HEK293T (cell line): ENCODE measurements around the gene TSTD2.

Experiments used
- CTCF ChIA-PET: fragments of 350-600 bp; formaldehyde crosslinking; extraction: SDS; loops from one replicate; lab custom pipeline; 2021; ENCODE audit warnings: antibody characterized with exemption, inconsistent platforms; lab: Yijun Ruan, JAX
- POLR2A ChIA-PET: fragments of 350-600 bp; formaldehyde crosslinking; extraction: SDS; loops from one replicate; lab custom pipeline; 2020; ENCODE audit warnings: antibody characterized with exemption, inconsistent platforms; lab: Yijun Ruan, JAX
- DNase-seq: peaks from one replicate; pipeline ENCODE4 v3.0.0; 2012; ENCODE audit warnings: mixed read lengths; ENCODE audit errors: extremely low spot score
- ARNT ChIP-seq: fragments of 450-650 bp; IDR thresholded peaks from 2 replicates; pipeline ENCODE4 v1.6.1; 2017; ENCODE audit warnings: mild to moderate bottlenecking
- BHLHE40 ChIP-seq: fragments of 450-650 bp; IDR thresholded peaks from 2 replicates; pipeline ENCODE4 v1.6.1; 2016; ENCODE audit warnings: mild to moderate bottlenecking, moderate library complexity, borderline replicate concordance
- CTBP1 ChIP-seq: fragments of 450-650 bp; IDR thresholded peaks from 2 replicates; pipeline ENCODE4 v1.6.1; 2016; ENCODE audit warnings: borderline replicate concordance
- ELF4 ChIP-seq: fragments of 450-650 bp; IDR thresholded peaks from 2 replicates; pipeline ENCODE4 v1.6.1; 2017; ENCODE audit warnings: antibody characterized with exemption
- FOXA1 ChIP-seq: fragments of 450-650 bp; IDR thresholded peaks from 2 replicates; pipeline ENCODE4 v1.6.1; 2016; ENCODE audit warnings: mild to moderate bottlenecking
- FOXK2 ChIP-seq: fragments of 450-650 bp; IDR thresholded peaks from 2 replicates; pipeline ENCODE4 v1.6.1; 2016; ENCODE audit warnings: mild to moderate bottlenecking
- FOXM1 ChIP-seq: fragments of 450-650 bp; IDR thresholded peaks from 2 replicates; pipeline ENCODE4 v1.6.1; 2017; ENCODE audit warnings: mild to moderate bottlenecking, borderline replicate concordance
- HDGF ChIP-seq: fragments of 450-650 bp; IDR thresholded peaks from 2 replicates; pipeline ENCODE4 v1.6.1; 2017; ENCODE audit warnings: antibody characterized with exemption, borderline replicate concordance
- L3MBTL2 ChIP-seq: fragments of 450-650 bp; conservative IDR thresholded peaks from 2 replicates; pipeline ENCODE4 v1.6.1; 2016; ENCODE audit warnings: mild to moderate bottlenecking
- LEF1 ChIP-seq: fragments of 450-650 bp; IDR thresholded peaks from 2 replicates; pipeline ENCODE4 v1.6.1; 2017; ENCODE audit warnings: mild to moderate bottlenecking, borderline replicate concordance
- NFRKB ChIP-seq: fragments of 450-650 bp; IDR thresholded peaks from 2 replicates; pipeline ENCODE4 v1.6.1; 2016; ENCODE audit warnings: mild to moderate bottlenecking, moderate library complexity
- PKNOX1 ChIP-seq: fragments of 450-650 bp; IDR thresholded peaks from 2 replicates; pipeline ENCODE4 v1.6.1; 2016
- SP1 ChIP-seq: fragments of 450-650 bp; IDR thresholded peaks from 2 replicates; pipeline ENCODE4 v1.6.1; 2017
- SUZ12 ChIP-seq: fragments of 450-650 bp; IDR thresholded peaks from 2 replicates; pipeline ENCODE4 v1.6.1; 2016; ENCODE audit warnings: mild to moderate bottlenecking
- TARDBP ChIP-seq: fragments of 450-650 bp; IDR thresholded peaks from 2 replicates; pipeline ENCODE4 v1.6.1; 2016
- ZNF384 ChIP-seq: fragments of 450-650 bp; IDR thresholded peaks from 2 replicates; pipeline ENCODE4 v1.6.1; 2016

The TSTD2 gene

GRCh38 chr9:97632248-97632984, 752 bp downstream of the TSTD2 start:
- ChIA-PET POLR2A (interaction anchor here (0.6 to 2.4 kb wide), 17 partner anchors 13 to 239 kb away, joined by 3 to 18 read pairs (median 3); partner anchors contain the start of gene TMOD1), CTCF (interaction anchor here (0.5 to 1.3 kb wide), 7 partner anchors 17 to 271 kb away, joined by 3 to 6 read pairs (median 3); no protein-coding TSS in a partner anchor)
- no peak for DNase-seq
- TF ChIP-seq CTBP1 (no peak), LEF1 (0 out of 2 replicates have a peak, but pooled peaks have one; percentile 5), TARDBP (0 out of 2 replicates have a peak, but pooled peaks have one; percentile 12), BHLHE40 (no peak), PKNOX1 (peak; percentile 58), ELF4 (no peak), FOXA1 (no peak), HDGF (no peak), FOXM1 (no peak), ZNF384 (0 out of 2 replicates have a peak, but pooled peaks have one; percentile 25)

GRCh38 chr9:97630591-97630990, 2.6 kb downstream of the TSTD2 start:
- POLR2A ChIA-PET: no interaction called here
- no peak for DNase-seq
- TF ChIP-seq CTBP1: no peak
- no peak for TF ChIP-seq PKNOX1
- TF ChIP-seq NFRKB: no peak
- no peak for TF ChIP-seq BHLHE40
- TF ChIP-seq HDGF: no peak
- TF ChIP-seq SUZ12: no peak
- no peak for TF ChIP-seq ZNF384
- no peak for TF ChIP-seq ELF4
- TF ChIP-seq FOXK2: no peak
- TF ChIP-seq L3MBTL2: no peak
- no peak for TF ChIP-seq ARNT
- TF ChIP-seq FOXA1: no peak
- no peak for TF ChIP-seq TARDBP
- TF ChIP-seq SP1: no peak
- no peak for TF ChIP-seq FOXM1
- TF ChIP-seq LEF1: no peak
- CTCF ChIA-PET: no interaction called here

- DNase-seq: no peak
- TF ChIP-seq HDGF (no peak), PKNOX1 (peak; percentile 17; the same call in 1 of the 2 replicates), FOXM1 (no peak)
- POLR2A ChIA-PET: no interaction called here
- CTCF ChIA-PET: interaction anchor here (1.1 kb wide), 1 partner anchor 30 kb away, joined by 3 read pairs; no protein-coding TSS in a partner anchor
Observed at GRCh38 chr9:97629156-97629555, 4.0 kb downstream of the TSTD2 start.

GRCh38 chr9:97628668-97629067, 4.5 kb downstream of the TSTD2 start:
- DNase-seq: no peak
- no peak for TF ChIP-seq L3MBTL2
- no peak for TF ChIP-seq SP1
- no peak for TF ChIP-seq FOXK2
- no peak for TF ChIP-seq SUZ12
- no peak for TF ChIP-seq HDGF
- no peak for TF ChIP-seq CTBP1
- no peak for TF ChIP-seq BHLHE40
- TF ChIP-seq NFRKB: no peak
- TF ChIP-seq FOXM1: no peak
- TF ChIP-seq ARNT: no peak
- CTCF ChIA-PET: interaction anchor here (1.1 kb wide), 1 partner anchor 30 kb away, joined by 3 read pairs; no protein-coding TSS in a partner anchor
- POLR2A ChIA-PET: no interaction called here

GRCh38 chr9:97627624-97628023, 5.5 kb downstream of the TSTD2 start:
- TF ChIP-seq TARDBP (no peak), ARNT (no peak), BHLHE40 (no peak), FOXK2 (no peak), ELF4 (no peak), L3MBTL2 (no peak), FOXM1 (no peak), SP1 (no peak), LEF1 (no peak), HDGF (no peak), SUZ12 (no peak), CTBP1 (no peak), ZNF384 (no peak), PKNOX1 (no peak), FOXA1 (no peak)
- ChIA-PET POLR2A (no interaction called here), CTCF (no interaction called here)
- DNase-seq: no peak

- ChIA-PET POLR2A (no interaction called here), CTCF (no interaction called here)
Observed at GRCh38 chr9:97625620-97626019, 7.5 kb downstream of the TSTD2 start.

More at GRCh38 chr9:97625620-97626019, 7.5 kb downstream of the TSTD2 start:
- TF ChIP-seq SUZ12: no peak
- TF ChIP-seq ELF4: no peak
- no peak for TF ChIP-seq FOXM1
- no peak for TF ChIP-seq HDGF
- no peak for TF ChIP-seq CTBP1
- no peak for TF ChIP-seq ZNF384
- no peak for DNase-seq
